MM.1S (cell line): Measurements from ENCODE around the gene DCPS.

Source experiments
- EZH2 ChIP-seq: fragments of 300-600 bp; sonication (generic); optimal IDR thresholded peaks from 2 replicates; pipeline ENCODE3; 2017; ENCODE audit warnings: low read depth, mild to moderate bottlenecking, antibody characterized with exemption, low read length, mixed read lengths
- EZH2phosphoT487 ChIP-seq: fragments of 300-600 bp; sonication (generic); IDR thresholded peaks from 2 replicates; pipeline ENCODE4 v1.6.1; 2018; ENCODE audit warnings: antibody characterized with exemption, low read length
- TF ChIP-seq, protein P1 (sequence below): fragments of 300-600 bp; sonication (generic); IDR thresholded peaks from 2 replicates; pipeline ENCODE4 v1.5.1; 2016; ENCODE audit warnings: antibody characterized with exemption, low read length, mixed read lengths

- TF ChIP-seq, protein P1, sequence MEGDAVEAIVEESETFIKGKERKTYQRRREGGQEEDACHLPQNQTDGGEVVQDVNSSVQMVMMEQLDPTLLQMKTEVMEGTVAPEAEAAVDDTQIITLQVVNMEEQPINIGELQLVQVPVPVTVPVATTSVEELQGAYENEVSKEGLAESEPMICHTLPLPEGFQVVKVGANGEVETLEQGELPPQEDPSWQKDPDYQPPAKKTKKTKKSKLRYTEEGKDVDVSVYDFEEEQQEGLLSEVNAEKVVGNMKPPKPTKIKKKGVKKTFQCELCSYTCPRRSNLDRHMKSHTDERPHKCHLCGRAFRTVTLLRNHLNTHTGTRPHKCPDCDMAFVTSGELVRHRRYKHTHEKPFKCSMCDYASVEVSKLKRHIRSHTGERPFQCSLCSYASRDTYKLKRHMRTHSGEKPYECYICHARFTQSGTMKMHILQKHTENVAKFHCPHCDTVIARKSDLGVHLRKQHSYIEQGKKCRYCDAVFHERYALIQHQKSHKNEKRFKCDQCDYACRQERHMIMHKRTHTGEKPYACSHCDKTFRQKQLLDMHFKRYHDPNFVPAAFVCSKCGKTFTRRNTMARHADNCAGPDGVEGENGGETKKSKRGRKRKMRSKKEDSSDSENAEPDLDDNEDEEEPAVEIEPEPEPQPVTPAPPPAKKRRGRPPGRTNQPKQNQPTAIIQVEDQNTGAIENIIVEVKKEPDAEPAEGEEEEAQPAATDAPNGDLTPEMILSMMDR, result no peak
- TF ChIP-seq EZH2, result no peak
- TF ChIP-seq EZH2phosphoT487, result no peak
Measured at GRCh38 chr11:126268708-126269579, 34.9 kb upstream of the DCPS start, which contains the start of the genes FOXRED1 and SRPRA.
